SKM-1 (cell line): Measurements from ENCODE around the gene E2F4.

Experiments
- DNase-seq: peaks from one replicate; lab custom pipeline; 2025; ENCODE audit not compliant: unreplicated experiment; lab: John Stamatoyannopoulos, UW

The E2F4 gene

DNA sequence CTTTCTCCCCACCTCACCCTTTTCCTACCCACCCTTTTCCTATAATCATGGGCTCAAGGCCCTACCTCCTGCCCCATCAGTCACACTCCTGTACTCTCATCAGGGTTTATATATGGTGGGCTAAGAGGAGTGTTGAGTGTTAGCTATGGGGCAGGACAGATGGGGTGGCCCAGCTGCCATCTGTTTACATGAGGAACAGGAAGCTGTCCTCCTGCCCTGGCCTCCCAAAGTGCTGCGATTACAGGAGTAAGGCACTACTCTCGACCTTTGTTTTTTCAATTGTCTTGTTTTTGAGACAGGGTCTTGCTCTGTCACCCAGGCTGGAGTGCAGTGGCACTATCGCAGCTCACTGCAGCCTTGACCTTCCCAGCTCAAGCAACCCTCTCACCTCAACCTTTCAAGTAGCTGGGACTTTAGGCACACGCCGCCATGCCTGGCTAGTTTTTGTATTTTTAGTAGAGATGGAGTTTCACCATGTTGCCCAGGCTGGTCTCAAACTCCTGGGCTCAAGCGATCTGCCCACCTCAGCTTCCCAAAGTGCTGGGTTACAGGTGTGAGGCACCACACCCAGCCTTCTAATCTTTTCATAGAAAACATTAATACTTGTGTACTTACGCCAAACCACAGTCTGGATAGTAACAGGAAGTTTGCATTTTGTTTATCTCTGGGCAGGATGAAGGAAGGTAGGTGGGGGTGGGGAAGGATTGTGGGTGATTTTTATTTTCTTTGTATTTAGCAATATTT is 33.9 kb upstream of the E2F4 start:
- DNase-seq = no peak

DNA sequence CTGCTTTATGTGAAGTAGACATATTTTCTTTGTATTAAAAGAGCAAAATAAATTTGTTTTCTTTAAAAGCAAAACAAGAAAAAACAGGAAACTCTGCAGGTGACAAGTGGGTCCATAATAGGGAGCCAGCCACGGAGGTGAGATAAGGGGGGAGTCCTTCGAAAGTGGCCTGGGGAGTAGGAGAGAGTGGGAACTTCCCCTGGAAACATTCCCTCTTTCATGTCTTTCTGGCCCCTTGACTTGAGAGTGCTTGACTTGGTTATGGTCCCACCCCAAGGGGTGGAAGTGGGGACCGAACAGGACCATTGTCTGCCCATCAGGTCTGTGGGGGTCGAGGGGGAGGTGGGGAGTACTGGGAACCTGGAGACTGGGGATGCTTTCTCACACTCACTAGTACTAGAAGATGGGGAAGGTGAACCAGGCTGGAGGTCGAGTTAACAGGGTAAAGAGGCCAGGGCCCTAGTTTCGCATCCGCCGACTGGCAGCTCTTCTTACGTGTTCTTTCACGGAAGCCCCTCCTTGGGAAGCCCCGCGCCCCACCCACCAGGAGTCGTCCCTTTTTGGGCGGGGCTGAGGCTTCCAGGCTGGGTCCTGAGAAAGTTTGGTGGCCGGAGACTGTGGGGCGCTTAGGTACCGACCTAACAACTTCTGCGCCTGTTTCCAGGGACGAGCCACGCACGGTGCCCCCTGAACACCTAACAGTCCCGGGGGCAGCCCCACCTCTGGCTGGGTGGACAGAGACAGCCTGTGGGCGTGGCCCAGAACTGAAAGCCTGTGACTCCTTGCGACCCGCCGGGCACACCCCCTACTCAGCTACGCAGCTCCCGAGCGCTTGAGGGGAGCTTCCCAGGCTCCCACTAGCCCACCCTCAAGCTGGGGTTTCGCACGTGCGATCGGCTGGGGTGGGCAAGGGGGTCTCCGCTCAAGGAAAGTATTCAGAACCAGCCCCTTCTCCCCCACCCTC is 33.0 kb upstream of the E2F4 start:
- DNase-seq = no peak

DNA sequence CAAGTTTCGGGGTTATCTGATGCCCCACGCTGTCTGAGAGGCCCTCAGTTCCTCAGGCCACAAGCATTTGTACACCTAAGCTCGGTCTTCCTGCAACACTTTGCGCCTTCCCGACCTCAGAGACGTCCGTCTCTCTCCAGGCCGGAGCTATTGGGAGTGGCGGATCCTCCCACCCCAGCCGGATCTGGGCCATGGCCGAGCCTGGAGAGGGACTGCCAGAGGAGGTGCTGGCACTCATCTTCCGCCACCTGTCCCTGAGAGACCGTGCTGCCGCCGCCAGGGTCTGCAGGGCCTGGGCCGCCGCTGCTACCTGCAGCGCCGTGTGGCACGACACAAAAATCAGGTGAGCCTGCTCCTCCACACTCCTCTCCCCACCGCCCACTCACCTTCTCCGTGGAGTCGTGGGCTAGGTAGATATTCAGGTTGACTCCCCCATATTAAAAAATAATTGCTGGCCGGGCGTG is 30.3 kb upstream of the E2F4 start:
- DNase-seq = no peak

DNA sequence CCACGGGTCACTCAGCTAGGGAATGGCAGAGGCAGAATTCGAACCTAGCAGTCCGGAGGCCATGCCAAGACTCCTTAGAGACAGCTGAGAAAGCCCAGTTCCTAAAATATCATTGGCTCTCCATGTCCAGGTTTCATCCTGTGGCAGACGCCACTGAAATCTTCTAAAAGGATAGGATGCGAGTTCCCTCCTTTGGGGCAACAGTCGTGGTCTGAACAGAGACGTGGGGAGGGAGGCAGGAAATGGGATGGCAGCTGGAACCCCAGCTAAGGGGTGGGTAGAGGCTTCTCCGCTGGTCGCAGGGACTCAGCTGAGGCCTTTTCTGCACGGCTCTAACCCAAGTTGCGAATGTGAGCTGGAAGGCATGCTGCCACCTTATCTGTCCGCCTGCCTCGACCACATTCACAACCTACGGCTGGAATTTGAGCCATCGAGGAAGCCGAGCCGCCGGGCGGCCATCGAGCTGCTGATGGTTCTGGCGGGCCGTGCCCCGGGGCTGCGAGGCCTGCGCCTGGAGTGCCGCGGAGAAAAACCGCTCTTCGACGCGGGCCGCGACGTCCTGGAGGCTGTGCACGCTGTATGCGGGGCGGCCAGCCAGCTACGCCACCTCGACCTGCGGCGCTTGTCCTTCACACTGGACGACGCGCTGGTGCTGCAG is 29.3 kb upstream of the E2F4 start:
- DNase-seq = no peak

DNA sequence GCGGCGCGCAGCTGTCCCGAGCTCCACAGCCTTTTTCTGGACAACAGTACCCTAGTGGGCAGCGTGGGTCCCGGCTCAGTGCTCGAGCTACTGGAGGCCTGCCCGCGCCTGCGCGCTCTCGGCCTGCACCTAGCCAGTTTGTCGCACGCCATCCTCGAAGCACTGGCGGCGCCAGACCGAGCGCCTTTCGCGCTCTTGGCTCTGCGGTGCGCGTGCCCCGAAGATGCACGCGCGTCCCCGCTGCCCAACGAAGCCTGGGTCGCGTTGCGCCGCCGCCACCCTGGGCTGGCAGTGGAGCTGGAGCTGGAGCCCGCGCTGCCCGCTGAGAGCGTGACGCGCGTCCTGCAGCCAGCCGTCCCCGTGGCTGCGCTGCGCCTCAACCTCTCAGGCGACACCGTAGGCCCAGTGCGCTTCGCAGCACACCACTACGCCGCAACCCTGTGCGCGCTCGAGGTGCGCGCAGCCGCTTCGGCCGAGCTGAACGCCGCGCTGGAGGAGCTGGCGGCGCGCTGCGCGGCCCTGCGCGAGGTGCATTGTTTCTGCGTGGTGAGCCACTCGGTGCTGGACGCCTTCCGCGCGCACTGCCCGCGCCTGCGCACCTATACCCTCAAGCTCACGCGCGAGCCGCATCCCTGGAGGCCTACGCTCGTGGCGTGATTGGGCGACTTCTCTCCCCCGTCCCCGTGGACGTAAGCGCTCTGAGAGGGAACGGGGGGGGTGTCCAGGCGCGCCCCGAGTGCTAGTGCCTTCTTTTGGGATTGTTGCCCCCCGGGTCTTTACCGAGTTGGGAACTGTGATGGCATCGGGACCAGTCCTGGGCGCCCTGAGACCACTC is 28.6 kb upstream of the E2F4 start:
- no peak for DNase-seq

DNA sequence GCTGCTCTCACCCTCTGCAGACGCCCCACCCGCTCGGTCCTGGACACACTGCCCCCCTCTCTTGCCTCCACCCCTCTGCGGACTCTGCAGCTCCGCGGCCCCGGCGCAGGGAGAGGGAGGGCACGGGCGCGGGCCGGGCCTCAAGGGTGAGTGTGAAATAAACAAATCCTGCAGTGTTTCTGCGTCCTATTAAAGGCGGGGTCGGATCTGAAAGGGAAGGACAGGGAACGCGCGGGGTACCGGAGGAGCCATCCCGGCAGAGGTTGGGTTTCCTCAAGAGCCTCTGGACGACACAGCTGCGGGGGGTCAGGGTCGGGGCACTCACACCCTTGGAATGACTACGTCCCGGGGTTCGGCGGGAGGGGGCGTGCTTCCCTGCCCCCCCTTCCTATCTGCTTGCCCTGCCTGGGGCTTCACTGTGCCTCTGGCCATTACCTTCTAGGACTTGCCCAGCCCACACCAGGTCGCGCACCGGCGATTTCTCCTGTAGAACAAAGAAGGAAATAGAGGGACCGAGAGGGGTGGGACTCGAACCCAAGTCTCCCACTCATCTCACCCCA is 27.9 kb upstream of the E2F4 start:
- no peak for DNase-seq

DNA sequence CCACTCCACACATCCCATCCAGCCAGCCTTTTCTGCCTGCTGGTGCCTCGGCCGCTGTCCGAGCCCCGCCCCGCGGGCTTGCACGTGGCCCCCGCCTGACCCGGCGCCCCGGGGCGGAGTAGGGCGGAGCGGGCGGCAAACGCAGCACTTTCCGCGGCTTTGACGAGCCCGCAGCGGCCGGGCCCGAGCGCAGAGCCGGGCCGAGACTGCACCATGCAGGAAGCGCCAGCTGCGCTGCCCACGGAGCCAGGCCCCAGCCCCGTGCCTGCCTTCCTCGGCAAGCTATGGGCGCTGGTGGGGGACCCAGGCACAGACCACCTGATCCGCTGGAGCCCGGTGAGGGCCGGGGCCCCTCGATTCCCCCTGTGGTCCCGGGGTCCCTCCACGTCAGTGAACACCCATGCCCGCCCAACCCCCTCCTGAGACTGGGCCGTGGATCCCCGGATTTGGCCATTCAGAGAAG is 27.3 kb upstream of the E2F4 start, which contains the start of gene HSF4:
HSF4 (plus strand) TSS at position 147 of the 463 bp plus-strand sequence; CDS start at position 214, 67 bp downstream.
- DNase-seq = no peak

DNA sequence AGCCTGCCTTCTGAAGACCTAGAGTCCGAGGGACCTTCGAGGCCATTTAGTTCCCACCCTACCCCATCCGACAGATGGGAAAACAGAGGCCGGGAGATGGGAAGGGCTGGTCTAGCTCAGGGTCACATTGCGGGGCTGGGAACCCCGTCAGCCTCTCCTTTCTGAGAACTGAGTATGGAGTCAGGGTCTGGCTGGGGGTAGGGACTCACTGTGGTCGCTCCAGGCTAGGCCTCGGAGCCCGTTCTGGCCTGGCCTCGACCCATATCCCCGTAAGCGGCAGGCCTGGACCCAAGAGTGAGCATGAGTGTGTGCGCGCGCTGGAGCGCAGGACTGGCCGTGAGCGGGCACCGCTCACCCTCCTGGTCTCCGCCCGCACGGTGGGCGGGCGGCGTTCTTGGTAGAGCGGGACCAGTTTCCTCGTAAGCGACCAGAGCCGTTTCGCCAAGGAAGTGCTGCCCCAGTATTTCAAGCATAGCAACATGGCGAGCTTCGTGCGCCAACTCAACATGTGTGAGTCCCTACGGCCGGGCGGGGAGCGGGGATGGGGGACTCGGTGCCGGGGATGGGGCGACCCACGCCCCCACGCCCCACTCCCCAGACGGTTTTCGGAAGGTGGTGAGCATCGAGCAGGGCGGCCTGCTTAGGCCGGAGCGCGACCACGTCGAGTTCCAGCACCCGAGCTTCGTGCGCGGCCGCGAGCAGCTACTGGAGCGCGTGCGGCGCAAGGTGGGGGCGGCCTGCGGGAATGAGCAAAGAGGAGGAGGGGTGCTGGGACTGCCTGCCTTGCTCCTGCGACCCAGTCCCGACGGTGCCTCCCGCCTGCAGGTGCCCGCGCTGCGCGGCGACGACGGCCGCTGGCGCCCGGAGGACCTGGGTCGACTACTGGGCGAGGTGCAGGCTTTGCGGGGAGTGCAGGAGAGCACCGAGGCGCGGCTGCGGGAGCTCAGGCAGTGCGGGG is 26.6 kb upstream of the E2F4 start:
- DNase-seq = no peak

DNA sequence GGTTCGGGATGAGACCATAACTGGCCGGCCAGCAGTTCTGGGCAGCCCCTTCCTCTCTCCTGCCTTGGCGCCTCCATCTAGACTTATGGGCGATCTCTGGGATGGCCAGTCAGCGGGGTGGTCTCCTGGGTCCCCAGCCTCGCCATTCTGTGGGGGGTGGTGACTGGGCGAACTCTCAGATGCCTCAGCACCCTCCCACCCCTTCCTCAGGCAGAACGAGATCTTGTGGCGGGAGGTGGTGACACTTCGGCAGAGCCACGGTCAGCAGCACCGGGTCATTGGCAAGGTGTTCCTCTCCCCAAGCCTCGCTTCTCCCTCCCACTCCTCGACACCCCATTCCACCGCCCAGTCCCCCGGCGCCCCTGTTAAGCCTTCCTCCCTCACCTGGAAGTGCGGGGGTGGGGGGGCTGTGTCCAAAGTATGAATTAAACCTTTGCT is 25.8 kb upstream of the E2F4 start:
- DNase-seq = no peak

DNA sequence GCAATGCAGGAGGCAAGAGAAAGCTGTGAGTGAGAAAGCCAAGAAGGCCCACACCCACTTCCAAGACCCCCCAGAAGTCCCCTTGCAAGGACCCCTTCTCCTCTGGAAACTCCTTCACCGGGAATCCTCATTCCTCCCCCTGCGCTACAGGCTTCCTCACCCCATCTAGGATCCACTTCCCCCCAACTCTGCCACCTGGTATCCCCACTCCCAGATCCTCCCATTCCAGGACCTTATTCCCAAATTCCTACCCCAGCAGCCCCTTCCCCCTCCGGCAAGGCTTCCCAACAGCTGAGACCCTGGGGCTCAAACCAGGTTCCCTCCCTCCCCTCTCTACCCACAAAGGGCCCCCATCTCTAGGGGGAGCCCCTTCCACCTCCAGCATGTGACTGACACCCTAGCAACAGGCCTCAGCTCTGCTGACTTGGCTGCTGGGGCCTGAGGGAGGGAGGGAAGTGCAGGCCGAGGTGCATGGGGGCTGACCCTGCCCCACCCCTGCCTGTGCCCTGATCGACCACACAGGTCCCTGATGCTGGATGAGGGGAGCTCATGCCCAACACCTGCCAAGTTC is 25.3 kb upstream of the E2F4 start:
- DNase-seq = no peak

DNA sequence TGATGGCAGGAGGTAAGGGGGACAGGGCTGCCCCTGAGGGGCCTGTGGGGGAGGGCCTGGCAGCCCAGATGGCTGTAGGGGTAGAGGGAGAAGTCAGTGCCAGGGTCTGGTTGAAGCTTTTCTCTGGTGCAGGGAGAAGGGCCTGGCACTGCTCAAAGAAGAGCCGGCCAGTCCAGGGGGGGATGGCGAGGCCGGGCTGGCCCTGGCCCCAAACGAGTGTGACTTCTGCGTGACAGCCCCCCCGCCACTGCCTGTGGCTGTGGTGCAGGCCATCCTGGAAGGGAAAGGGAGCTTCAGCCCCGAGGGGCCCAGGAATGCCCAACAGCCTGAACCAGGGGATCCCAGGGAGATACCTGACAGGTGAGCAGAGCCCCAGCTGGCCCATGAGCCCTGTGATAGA is 24.4 kb upstream of the E2F4 start:
- DNase-seq = no peak

DNA sequence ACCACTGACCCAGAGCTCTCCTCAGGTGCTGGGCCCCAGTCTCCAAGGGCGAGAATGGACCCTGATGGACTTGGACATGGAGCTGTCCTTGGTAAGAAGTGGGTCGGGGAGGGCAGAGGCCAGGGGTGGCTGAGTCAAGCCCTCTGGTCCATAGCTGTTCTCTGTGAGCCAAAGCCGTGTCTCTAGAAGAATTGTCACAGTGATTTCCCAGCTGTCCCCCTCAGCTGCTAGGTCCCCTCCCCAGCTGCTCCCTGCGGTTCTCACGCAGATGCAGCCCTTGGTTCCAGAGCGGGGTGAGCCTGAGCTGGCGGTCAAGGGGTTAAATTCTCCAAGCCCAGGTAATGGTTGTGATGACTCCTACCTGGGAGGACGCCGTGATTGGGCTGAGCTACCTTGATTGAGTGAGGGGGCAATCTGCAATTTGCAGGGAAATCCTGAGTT is 22.9 kb upstream of the E2F4 start:
- no peak for DNase-seq

DNA sequence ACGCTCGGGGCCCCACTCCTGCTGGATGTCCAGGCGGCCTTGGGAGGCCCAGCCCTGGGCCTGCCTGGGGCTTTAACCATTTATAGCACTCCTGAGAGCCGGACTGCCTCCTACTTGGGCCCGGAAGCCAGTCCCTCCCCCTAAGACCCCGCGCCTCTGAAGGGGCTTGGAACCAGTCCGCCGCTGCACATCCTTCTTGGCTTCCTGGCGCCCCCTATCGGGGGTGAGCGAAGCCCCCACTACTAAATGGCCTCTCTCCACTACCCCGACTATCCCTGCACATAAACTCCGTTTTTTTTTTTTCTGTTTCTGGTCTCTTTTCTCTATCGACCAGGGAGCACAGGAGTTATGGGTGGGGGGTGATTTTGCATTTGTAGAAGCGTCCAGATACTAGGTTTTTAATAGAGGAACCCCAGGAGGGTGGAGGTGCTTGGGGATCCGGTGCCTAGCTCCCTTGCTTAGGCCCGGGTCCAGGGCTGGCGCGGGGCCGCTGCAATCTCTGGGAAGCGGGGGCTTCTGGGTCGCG is 22.2 kb upstream of the E2F4 start:
- no peak for DNase-seq

DNA sequence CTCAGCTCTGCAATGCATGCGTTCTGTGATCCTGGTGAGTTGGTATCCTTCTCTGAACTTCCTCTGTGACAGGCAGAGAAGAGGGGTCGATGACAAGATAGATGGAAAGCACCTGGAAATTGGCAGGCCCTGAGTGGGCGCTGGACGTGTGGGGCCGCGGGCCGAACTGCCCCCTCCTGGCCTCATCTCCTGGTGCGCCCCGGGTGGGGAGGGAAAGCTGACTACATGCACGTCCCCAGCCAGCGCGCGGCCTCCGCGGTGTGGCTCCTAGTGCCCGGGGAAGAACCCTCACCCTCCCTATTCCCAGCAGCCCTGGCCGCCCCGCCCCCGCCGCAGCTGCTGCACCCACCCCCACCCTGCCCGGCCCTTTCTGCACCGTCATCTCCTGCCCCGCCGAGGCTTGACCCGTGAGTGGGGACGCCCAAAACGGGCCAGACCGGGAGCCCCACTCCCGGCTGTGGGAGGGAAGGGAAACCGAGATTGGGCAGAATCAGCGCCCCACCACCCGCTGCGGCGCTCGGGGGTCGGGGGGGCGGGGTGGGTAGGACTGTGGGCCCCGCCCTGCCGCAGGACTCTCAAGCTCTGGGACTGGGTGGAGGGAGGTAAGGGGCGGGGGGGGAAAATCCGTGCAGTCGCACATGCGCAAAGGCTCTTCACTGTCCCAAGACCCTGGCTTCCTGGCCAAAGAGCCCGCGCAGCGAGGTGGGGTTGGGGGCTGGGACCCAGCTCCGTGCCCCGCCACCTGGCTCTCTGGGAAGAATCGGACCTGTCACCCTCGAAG is 21.6 kb upstream of the E2F4 start, which contains the start of gene NOL3:
NOL3 (plus strand) TSS at position 371 of the 781 bp plus-strand sequence.
- DNase-seq = no peak

DNA sequence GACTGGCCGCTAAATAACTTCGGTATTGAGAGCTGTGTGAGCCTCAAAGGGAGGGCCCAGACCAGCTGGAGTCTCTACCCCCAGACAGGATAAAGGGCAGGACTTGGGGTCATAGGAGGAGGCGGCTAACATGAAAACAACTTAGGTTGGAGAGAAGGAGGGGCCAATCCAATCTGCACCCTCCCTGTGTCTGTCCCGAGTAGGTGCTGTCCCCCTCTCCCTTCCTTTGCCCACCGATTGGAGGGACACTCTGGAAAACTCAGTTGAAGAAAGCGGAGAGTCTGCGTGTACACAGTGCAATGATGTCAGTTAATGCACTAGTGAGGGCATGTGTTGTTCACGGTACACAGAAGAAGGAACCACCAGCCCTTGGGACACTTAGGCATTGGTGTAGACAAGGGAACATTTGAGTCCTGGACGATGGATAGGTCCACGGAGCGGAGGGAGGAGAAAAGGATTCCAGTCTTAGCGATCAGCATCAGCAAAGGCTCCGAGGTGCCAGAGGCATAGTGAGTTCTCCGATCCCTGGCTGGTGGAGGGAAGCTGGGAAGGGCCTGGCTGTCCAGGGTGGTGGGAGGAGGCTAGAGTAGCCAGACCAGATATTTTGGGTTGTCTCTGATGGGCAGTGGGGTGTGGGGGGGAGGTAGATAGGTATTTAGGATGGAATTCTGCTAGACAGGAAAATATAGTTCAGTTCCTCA is 20.9 kb upstream of the E2F4 start:
- DNase-seq = no peak

DNA sequence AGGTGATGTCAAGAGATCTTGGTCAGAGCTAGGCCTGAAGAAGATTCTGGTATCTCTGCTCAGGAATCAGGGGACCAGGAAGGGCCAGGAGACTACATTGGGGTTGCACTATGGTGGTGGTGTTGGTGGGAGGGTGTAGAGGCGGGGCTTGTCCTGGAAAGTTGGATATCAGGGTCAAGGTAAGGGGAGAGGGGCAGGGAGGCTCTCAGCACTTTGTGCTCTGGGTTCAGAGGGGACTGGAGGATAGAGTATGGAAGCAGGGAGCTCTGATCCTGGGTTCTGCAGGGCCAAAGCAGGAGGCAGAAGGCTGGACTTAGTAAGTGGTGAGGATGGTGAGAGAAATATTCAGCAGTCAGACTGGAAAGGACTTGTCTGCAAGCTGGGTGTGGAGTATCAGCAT is 18.6 kb upstream of the E2F4 start:
- no peak for DNase-seq
